Measurements from ENCODE around the gene SLC2A3.
"Not testable (repeated sequence)": the region's sequence is repeated elsewhere in the genome, so short reads cannot be mapped to it uniquely, and the experiment has no call there.

SLC2A3 gene

DNA sequence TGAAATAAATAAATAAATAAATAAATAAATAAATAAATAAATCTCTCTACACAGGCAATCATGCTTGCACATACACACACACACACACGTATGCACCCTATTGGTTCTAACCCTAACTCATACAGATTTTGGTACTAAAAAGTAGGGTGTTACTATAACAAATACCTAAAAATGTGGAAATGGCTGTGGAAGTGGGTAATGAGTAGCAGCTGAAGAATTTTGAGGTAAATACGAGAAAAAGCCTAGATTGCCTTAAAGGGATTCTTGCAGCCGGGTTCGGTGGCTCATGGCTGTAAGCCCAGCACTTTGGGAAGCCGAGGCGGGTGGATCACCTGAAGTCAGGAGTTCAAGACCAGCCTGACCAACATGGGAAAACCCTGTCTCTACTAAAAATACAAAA, 15.7 kb upstream of the SLC2A3 start:
- DNase-seq (ENCODE audit: low spot score): no peak

DNA sequence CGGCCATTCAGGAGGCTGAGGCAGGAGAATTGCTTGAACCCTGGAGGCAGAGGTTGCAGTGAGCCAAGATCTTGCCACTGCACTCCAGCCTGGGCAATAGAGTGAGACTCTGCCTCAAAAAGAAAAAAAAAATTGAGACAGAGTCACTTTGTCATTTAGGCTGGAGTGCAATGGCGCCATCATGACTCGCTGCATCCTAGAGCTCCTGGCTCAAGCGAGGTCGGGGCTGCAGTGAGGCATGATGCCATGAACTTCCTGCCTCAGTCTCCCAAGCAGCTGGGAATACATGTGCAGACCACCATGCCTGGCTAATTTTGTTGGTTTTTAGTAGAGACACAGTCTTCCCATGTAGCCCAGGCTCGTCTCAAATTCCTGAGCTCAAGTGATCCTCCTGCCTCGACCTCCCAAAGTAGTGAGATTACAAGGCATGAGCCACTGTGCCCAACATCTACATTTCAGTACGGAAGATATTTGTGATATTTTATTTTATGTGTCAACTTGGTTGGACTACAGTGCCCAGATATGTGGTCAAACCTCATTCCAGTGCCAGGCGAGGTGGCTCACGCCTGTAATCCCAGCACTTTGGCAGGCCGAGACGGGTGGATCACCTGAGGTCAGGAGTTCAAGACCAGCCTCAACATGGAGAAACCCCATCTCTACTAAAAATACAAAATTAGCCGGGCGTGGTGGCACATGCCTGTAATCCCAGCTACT, 14.4 kb upstream of the SLC2A3 start:
- not testable (repeated sequence) for DNase-seq (ENCODE audit: low spot score)

DNA sequence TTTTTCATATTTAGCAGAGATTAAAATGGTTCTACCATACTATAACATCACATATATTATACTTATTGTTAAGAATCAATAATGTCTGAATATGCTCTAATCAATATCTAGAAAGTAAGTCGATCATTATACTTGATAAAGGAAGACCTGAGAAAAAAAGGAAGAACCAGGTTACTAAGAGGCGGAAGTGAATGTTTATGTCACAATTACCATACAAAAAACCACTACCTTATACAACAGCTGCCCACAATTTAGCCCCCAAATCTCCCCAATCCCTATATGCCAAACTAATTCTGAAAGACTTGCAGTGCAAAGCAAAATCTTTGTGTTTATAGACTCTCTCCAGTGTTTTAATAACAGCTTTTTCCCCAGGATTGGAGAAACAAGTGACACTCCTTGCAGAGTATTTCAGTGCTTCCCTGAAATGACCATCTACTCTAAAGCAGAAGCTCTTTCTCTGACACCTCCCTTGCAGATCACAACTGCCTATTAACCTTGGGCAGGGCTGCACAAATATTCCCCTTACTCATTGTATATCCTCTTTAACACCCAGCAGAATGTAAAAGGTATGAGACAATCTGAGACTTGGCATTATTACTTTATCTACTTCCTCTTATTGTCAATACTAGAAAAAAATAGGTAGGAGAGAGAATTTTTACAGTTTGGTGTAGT, 12.7 kb upstream of the SLC2A3 start:
- no peak for DNase-seq (ENCODE audit: low spot score)

DNA sequence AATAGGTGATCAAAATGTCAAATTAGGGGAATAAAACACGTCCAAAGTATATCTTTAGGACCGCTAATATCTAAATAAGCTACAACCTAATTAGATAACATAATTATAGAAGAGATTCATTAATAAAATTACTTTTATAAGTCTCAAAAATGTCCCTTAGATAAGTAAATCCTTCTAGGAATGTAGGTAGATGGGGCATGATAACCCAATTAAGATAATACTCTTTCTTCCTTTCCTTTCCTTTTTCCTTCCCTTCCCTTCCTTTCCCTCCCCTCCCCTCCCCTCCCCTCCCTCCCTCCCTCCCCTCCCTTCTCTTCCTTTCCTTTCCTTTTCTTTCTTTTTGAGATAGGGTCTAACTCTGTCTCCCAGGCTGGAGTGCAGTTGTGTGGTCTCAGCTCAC, 11.0 kb upstream of the SLC2A3 start:
- DNase-seq (ENCODE audit: low spot score): no peak

DNA sequence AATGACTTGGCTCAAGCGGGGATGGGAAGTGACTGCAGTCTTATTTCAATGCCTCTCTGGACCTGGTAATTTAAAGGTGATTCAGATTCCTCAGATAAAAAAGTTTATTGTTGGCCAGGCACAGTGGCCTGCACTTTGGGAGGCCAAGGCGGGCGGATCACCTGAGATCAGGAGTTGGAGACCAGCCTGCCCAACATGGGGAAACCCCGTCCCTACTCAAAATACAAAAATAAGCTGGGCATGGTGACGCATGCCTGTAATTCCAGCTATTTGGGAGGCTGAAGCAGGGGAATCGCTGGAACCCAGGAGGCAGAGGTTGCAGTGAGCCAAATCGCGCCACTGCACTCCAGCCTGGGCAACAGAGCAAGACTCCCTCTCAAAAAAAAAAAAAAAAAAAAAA, 8.8 kb upstream of the SLC2A3 start:
- not testable (repeated sequence) for DNase-seq (ENCODE audit: low spot score)

DNA sequence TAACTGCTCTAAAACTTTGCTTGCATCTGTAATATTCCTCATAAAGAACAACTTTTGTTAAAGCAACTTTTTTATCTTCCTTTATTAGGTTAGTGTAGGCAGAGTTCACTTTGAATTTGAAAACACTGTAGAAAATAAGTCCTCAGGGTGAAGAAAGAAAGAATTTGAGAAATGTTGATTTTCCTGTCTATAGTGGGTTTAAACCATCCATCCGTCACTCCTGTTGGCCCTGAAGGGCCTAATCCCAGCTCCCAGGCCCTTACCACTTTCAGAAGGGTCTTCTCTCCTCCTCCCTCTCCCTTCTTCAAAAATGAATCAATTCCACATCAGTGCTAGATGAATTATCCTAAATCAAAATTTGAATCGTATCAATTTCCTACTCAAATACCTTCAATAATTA, 4.9 kb upstream of the SLC2A3 start:
- no peak for DNase-seq (ENCODE audit: low spot score)

DNA sequence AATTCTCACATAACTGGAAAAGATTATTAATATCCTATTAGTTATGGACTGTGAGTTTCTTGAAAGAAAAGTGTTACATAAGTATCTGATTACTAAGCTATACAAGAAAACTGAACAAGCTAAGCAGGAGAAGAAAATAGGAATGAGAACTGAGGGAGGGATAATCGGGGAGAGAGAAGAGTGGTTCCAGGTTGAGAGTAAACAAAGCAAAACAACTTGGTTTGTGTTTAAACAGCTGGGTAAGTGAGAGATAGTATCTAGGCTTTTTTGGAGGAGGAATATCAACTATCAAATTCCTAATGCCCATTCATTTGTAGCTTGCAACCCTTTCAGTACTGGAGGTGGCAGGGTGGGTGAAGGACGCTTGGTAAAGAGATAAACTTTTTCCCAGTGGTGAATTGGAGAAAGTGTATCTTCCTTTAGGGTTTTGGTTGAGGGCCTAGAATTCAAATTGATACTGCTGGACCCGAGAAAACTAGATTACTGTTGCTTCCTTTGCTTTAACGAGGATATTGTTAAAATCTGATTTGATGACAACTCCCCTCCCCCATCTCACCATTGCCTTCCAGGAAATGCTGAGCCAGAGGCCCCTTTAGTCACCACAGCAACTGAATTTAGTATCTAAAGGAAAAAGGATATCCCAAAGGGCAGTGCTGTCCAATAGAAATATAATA, 2.0 kb upstream of the SLC2A3 start:
- DNase-seq (ENCODE audit: low spot score): no peak

DNA sequence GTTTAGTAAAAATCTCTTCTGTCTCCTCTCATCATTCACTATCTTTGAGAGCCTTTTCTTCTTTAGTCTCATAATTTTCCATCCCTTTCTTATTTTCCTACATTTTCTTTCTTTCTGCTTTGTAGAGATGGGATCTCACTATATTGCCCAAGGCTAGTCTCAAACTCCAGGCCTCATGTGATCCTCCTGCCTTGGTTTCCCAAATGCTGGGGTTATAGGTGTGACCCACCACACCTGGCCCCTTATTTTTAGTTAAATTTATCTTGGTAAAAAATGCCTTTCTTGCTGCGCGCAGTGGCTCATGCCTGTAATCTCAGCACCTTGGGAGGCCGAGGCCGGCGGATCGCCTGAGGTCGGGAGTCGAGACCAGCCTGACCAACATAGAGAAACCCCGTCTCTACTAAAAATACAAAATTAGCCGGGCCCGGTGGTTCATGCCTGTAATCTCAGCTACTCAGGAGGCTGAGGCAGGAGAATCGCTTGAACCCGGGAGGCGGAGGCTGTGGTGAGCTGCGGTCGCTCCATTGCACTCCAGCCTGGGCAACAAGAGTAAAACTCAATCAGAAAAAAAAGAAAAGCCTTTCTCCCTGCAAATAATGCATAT, 996 bp downstream of the SLC2A3 start:
- no peak for DNase-seq (ENCODE audit: low spot score)

DNA sequence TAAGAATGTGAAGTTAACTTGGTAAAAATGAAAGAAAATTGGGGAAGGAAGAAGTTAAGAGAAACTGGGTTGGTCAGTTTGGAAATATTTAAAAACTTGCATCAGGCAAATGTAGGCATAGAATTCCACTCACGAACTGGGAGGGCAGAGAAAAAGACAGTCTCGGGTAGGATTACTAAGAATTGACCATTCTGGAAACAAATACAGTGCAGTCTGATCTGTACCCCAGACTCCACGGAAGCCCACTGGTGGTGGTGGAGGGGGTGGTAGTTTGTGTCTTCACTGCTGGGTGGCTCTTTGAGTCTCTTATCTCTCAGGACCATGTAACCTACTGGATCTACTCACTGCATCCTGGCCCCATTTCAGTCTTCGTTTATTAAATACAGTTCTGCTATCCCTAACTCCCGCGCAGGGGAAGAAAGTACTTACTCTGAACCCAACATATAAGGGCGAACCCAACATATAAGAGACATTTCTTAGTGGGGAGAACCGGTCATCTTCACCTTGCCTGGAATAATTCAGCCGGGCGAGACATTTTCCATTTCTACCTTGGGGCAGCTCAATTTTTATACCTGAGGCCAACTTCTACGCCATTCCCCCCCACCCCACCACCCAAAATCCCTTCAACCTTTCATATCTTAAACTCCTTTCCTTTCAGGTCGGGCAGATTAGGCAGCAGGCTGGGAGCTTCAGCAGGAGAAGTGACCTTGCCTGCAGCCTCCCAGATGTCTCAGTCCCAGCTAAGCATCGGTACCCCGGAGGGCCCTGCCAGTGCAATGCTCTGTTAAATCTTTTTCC, 1.7 kb downstream of the SLC2A3 start:
- no peak for DNase-seq (ENCODE audit: low spot score)

DNA sequence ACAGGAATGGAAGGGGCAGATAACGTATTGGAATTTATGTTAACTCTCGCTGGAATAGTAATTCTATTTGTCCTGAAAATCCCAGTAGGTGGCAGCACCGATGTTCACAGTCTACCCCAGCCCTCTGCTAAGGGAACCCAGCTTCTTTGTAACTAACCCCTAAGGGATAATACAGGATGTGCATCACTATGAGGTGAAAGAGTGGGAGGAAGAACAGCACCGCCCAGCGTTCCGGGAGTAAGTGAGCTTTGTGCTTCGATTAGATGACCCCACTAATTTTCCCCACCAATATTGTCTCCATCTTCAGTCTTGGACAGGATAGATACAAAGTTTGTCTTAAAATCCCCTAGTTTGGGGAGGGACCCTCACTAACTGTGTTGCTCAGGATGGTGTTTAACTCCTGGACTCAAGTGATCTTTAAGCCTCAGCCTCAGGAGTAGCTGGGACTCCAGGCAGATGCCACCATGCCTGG, 2.7 kb downstream of the SLC2A3 start:
- peak; percentile 88 for DNase-seq (ENCODE audit: low spot score)

DNA sequence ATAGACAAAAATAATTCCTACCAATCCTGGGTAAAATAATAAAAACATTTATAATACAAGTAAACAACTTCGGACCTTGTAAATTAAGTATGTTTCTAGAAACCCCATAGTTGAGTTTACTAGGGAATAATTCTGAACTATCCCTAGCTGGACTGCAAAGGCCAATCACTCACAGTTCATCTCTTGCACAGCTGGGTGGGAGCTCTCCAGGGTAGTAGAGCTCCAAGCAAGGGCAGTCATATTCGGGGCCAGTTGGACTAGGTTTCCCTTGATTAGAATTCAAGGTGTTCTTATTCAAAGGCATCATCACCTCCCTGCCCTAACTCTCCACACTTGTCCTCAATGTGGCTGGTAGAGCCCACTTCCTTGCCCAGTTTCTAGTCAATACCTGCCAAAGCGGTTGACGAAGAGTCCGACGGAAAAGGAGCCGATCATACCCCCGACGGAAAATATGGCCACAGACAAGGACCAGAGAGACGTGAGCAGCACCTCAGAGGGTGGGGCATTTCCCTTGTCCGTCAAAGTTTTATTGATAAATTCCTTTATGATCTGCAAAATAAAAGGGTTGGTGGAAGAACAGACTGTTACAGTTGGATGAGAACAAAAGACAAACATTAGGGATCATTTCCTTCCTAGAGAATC, 3.3 kb downstream of the SLC2A3 start:
- DNase-seq (ENCODE audit: low spot score): not testable (repeated sequence)

DNA sequence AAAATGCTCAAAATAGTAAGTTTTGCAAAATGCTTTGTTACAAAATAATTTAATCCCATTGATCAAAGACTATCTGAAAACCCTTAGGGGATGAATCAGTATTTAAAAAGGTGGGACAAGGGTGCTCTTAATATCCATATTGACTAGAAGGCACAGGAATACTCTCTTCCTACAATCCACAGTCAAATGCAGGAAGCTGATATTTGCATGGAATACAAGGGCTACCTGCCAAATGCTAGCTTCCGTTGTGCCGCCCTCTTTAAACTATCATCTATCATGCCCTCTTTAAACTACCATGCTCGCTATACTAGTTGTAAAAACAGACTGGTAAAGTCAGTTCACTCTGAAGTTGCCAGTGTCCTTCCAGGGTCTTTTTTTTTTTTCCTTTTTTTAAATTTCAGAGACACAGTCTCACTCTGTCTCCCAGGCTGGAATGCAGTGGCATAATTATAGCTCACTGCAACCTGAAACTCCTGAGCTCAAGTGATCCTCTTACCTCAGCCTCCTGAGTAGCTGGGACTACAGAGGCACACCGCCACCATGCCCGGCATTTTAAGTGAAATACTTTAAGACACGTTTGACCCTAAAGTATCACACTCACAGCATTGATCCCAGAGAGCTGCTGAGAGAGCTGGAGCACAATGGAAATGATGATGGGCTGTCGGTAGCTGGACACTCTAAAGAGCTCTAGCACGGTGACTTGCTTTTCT, 6.7 kb downstream of the SLC2A3 start:
- no peak for DNase-seq (ENCODE audit: low spot score)

DNA sequence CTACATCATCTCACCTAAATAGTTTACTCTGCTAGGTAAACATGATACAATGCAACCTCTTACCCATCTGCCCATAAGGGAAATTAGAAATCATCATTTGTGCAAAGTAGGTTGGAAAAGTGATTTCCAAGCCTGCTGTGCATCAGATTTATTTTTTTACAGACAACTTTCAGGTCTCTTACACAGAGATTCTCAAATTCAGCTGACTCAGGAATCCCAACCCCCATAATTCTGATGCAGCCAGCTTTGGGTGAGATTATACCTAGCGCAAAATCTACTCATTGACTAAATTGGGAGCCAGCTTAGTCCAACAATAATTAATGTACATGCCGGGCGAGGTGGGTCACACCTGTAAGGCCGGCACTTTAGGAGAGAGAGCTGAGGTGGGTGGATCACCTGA, 8.5 kb downstream of the SLC2A3 start:
- DNase-seq (ENCODE audit: low spot score): no peak

DNA sequence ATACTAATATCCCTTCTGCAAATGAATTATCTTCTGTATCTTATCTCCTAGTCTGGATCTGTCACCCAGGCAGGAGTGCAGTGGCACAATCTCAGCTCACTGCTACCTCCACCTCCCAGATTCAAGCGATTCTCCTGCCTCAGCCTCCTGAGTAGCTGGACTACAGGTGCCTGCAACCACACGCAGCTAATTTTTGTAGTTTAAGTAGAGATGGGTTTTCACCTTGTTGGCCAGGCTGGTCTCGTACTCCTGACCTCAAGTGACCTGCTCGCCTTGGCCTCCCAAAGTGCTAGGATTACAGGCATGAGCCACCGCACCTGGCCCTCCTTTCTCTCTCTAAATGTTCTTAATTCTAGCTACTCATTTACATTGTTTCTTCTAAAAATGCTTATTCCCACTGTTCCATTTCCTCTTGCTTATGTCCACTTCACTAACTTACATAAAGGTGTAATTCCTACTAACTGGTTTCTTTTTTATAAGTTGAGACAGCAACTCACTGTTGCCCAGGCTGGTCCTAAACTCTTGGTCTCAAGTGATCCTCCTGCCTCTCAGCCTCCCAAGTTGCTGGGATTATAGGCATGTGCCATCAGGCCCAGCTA, 9.8 kb downstream of the SLC2A3 start:
- not testable (repeated sequence) for DNase-seq (ENCODE audit: low spot score)

DNA sequence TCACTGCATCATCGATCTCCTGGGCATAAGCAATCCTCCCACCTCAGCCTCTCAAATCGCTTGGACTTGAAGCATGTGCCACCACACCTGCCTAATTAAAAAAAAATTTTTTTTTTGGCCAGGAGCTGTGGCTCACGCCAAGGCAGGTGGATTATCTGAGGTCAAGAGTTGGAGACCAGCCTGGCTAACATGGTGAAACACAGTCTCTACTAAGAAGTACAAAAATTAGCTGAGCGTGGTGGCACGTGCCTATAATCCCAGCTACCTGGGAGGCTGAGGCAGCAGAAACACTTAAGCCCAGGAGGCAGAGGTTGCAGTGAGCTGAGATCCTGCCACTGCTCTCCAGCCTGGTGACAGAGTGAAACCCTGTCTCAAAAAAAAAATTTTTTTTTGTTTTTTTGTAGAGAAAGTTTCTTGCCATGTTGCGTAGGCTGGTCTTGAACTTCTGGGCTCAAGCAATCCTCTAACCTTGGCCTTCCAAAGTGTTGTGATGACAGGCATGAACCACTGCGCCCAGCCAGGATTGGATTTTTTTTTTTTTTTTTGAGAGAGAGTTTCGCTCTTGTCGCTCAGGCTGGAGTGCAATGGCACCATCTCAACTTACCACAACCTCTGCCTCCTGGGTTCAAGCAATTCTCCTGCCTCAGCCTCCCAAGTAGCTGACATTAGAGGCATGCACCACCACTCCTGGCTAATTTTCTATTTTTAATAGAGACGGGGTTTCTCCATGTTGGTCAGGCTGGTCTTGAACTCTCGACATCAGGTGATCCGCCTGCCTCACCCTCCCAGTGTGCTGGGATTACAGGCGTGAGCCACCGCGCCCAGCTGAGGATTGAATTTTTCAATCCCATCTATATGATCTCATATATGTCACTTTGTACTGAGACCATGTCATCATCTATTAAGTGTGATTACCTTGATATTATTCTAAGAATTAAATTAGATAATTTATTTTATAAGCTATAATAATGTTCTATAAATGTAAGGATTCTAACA, 12.4 kb downstream of the SLC2A3 start:
- no peak for DNase-seq (ENCODE audit: low spot score)

DNA sequence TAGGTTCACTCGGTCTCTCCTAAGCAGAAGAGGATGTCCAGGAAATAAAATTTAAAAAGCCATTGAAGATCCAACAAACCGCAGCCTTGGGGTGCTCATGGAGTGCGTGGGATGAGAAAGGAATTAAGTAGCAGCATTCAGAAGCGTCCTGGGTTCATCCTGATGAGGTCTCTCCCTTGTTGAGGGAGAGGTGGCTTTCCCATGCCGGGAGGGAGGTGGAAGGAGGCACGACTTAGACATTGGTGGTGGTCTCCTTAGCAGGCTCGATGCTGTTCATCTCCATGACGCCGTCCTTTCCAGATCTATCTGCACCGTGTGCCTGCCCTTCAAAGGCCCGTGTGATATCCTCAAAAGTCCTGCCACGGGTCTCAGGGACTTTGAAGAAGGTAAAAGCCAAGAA, 14.8 kb downstream of the SLC2A3 start:
- not testable (repeated sequence) for DNase-seq (ENCODE audit: low spot score)

DNA sequence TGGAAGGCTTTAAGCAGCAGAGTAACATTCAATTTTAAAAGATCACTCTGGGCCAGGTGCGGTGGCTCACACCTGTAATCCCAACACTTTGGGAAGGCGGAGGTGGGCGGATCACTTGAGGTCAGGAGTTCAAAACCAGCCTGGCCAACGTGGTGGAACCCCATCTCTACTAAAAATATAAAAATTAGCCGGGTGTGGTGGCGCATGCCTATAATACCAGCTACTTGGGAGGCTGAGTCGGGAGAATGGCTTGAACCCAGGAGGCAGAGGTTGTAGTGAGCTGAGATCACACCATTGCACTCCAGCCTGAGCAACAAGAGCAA, 17.8 kb downstream of the SLC2A3 start:
- DNase-seq (ENCODE audit: low spot score): not testable (repeated sequence)

DNA sequence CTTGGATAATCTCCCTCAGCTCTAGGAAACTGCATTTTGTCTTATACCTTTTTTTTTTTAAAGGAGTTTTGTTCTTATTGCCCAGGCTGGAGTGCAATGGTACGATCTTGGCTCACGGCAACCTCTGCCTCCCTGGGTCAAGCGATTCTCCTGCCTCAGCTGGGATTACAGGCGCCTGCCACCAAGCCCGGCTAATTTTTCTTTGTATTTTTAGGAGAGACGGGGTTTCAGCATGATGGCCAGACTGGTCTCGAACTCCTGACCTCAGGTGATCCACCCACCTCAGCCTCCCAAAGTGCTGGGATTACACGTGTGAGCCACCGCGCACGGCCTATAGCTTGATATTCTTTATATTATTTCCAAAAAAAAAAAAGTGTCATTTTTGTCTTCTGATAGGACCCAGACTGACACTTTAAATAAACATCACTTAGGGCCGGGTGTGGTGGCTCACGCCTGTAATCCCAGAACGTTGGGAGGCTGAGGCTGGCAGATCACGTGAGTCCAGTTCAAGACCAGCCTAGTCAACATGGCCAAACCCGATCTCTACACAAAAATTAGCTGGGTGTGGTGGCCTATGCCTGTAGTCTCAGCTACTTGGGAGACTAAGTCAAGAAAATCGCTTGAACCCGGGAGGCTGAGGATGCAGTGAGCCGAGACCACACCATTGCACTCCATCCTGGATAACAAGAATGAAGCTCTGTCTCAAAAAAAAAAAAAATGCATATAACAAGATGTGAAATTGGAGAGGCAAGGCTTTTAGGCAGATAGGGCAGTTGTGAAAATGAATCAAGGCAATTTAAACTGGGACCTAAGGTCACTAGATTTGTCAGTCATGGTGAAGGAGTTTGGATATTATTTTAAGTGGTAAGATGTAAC, 18.4 kb downstream of the SLC2A3 start:
- DNase-seq (ENCODE audit: low spot score): no peak
